Right forelimb (tissue), 1 donor: ENCODE measurements around the gene RNF220.

ENCODE experiments used
- DNase-seq: peaks from one replicate; pipeline ENCODE4 v3.0.0-alpha.2; 2018

Gene RNF220

DNA sequence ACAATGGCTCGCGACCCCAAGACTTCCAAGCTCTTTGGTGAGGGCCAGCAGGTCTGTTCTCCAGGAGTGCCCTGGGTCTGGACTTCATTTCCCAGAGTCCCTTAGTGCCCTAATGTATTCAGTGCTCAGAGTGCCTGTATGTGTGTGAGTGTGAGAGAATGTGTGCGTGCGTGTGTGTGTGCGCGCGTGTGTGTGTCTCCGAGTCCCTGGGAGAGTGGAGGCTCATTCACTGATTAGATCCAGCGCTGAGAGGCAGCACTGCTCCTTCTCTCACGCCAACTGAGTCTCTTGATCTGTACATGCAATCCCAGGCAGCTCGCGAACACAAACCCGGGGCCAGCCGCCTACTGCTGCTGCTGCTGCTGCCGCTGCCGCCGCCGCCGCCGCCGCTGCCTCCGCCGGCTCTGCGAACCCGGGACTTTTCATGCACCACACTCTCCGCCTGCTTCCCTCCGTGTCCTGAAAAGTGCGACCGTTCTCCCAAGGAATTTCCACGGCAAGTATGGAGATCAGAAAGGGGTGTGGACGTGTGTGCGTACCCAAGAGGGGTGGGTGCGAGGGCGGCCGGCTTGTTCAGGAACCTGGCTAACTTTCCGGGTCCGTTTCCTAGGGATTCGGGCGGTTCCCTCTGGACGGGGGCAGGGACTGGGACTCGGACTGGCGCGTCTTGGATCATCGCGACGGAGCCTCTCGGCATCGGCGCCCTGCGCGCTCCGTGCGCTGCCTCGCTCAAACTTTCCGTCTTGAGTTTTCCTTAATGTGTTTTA, at the start of gene RNF220:
Gene RNF220 (plus strand): TSS at position 225 of the 767 bp plus-strand sequence.
- peak; percentile 78 for DNase-seq

DNA sequence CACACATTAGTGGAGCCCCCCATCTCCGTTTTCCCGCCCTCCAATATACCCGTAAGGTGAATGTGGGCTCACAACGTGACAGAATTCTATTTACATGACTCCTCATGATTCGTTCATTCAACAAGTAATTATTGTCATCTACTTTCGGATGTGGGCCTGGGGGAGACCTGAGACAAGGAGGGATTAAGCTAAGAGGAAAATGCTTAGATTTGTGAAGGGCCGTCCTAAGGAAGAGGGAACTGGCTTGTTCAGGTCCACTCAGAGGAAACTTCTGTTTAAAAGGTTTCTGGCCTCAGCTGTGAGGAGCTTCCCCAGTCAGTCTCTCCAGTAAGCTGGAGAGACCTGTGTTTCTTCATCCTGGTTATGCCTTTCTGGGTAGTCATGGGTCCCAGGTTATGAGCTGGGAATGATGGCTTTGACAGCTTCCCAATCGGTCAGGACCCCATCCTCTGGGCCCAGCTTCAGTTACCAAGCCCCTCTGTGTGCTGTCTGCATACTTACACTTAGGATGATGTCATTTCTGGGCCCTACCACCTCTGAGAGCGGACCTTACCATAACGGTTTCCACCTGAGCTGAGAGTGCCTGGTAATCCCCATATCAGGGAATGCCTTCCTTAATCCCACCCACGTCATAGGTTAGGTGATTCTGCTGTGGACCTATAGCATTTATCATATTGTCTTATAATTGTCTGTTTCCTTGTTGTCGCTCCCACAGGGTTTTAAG, 49.3 kb upstream of the RNF220 start:
- DNase-seq: no peak

DNA sequence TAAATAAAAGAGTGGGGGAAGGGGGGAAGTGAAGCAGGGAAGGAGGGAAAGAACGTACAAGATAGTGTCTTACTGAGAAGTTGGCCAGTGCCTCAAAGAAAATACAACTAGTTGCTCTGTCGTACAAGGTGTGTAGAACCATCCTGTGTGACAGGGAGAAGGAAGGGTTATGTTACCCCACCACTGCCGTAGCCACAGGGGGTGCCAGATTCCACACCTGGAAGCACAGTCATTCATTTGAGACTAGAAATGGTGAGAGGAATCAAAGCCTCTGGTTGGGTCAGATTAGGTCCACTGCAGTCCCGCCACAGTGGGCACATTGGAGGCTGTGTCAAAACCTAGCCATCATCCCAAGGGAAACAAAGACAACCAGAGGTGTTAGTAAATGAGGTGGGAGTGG, 47.3 kb upstream of the RNF220 start:
- no peak for DNase-seq

DNA sequence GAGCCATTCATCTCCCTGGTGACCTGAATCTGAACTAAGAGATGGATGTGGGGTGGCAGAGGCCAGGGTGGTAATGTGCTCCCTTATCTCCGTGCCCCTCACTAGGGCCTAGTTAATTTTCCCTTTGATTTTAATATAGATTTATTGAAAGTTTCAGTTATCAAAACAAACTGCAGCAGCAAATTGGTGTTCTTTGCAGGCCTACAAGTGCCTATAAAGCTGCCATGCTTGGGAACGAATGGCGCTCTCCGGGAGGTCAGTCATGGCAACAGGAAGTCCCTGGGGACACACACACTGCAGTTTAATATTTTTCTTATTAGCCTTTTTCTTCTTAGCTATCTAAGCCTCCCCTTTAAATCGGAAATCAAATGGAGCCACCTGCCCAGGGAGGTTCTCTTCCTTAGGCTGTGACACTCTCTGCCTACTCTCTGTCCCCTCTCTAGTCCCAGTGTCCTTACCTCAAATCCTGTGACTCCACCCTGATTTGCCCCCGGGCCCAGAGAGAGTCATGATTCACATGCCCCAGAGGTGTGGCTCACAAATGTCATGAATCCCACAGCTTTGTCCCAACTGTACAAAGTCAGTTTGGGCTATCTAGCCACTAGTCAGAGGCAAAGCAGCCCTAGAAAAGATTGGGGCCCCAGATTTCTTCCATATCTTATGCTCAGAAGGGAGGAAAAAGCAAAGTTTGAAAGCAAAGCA, 45.7 kb upstream of the RNF220 start:
- DNase-seq: no peak

DNA sequence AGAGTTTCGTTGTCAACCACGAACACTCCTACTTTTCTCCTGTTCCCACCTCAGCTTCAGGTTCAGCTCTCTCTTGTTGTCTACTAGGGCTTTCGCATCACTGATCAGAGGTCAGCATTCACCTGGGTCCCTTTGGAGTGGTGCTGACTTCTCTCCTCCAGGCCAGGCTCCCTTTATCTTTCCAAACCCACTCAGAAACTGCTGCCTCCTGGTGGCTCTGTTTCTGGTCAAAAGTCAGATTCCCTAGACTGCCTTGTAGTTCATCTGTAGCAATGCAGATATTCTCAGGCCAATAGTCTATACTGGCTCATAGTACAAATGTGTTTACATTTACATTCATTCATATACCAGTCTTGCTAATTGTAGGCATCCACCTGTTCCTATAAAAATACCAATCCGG, 43.6 kb upstream of the RNF220 start:
- DNase-seq: no peak

DNA sequence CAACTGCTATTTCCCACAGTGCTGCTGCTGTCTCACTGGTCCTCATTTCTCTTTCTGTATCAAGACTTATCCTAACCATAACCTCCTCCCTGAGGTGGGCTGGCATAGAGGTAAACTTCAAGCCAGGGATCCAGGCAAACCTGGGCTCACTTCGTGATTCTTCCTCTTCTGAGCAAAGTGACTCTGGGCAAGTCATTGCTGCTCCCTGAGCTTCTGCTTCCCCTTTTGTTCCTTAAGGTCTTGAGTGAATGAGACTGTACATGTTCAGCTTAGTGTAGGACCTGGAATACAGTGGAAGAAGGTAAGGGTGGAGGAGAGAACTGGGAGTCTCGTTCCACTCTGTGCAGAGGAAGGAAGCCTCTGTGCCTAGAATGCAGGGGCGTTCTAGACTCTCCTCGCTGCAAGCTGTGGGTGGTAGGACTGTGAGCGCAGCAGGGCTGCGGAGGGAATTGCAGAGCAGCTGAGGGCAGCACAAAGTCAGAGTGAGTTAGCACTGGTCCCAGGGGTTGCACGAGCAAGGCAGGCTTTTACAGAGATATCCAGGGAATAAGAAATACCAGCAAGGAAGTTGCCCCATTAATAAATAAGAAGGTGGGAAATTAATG, 38.6 kb upstream of the RNF220 start:
- DNase-seq: no peak

DNA sequence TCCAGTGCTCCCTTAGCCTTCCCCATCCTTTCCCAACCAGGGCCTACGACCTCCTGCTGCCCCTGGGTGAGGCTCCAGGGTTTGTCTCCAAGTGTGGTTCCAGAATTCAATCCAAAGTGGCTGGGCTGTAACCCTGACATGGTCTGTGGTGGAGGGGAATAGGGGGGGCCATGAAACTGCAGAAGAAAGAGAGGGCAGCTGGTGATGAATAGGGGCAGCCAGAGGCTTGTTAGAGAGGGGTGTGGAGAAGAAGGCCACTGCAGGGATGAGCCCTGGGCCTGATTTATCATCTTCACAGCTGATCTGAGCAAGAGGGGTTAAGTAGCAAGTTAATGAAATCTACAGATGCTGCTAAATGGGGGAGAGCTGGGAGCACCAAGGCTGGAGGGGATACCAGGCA, 37.1 kb upstream of the RNF220 start:
- DNase-seq: no peak

DNA sequence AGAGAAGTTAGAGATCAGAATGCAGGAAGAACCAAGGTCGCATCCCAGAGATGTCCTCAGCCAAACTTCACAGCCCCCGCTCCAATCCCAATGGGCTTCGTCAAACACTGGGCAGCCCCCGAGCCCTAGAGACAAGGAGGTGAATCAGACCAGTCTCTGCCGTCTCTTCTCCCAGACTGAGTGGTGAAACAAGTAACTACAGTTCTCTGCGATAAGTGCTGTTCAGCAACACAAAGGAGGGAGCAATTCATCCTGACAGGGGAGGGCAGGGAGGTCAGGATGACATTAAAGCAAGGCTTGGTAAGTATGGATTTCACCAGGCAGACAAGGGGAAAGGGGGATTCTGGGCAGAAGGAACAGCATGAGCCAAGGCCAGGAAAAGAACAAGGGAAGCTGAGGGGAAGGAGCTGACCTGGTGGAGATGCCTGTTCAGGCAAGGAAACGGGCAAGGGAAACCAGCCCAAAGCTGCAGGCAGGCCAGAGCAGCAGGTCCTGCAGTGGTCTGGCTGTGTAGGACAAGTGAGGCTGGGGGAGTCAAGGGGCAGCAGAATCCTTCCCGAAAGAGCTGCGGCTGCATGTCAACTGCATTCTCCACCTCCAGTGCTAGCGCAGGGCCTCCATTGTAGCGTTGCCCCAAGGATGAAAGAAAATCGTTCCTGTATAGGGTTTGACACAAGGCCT, 36.4 kb upstream of the RNF220 start:
- no peak for DNase-seq

DNA sequence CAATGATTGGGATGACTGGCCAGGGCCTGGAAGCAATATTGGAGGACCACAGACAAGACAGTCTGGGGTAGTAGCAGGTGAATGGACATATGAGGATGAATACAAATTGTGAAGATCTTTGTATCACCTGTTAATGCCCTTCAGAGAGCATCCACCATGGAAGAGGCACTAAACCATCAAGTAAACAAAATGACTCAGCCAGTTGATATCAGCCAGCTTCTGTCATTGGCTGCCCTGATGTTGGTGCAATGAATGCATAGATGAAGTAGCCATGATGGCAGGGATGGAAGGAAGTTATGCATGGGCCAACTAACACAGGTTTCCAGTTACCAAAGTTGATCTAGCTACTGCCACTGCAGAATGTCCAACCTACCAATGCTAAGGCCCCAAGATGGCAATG, 33.8 kb upstream of the RNF220 start:
- DNase-seq: no peak

DNA sequence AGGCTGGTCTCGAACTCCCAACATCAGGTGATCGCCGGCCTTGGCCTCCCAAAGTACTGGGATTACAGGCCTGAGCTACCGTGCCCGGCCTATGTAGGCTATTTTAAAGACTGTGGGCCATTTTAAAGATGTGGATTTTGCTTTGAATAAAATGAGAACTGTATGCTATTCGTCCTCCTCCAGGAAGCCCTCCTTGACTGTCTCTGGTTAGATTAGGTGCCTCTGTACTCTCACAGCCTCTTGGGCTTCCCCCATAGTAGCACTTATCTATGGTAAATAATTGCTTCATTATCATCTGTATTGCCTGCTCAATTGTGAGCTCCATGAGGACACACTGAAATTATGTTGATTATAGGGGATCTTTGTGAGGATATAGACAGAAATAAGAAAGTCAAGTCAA, 29.5 kb upstream of the RNF220 start:
- no peak for DNase-seq

DNA sequence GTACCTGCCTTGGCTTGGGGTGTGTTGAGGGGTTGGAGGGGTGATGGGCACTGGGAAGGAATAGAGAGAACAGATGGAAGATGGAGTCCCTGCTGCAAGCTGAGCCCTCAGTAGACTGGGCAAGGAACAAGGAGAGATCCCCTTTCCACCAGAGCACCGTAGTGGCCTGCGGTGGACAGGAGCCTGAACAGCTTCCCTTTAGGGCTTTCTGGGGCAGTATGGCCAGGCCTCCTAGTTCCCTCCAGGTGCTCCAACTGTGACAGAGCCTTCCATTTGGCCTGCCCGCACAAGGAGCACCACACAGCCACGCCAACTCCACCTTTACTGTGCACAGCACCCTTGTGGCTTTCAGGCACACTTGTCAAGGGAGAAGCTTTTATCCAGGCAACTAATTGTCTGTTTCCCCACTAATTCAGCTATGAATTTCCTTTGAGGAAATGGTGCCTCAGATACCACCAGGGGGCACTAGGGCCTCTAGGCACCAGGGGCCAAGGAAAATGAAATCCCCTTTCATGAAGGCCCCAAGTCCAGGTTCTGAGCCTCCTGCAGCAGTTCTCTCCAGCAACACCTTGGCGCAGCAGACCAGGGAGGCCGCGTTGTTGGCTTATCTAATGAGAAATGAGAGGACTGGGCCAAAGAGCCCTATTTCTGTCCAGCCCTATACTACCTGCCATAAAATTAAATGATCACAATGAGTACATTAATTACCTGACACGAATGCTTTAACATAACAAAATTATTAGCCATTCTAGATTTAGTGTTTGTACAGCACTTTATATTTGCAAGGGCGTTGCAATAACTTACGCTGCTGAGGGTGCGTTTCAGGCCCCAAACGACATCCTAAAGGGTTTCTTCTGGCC, 26.9 kb upstream of the RNF220 start:
- DNase-seq: peak; percentile 56

DNA sequence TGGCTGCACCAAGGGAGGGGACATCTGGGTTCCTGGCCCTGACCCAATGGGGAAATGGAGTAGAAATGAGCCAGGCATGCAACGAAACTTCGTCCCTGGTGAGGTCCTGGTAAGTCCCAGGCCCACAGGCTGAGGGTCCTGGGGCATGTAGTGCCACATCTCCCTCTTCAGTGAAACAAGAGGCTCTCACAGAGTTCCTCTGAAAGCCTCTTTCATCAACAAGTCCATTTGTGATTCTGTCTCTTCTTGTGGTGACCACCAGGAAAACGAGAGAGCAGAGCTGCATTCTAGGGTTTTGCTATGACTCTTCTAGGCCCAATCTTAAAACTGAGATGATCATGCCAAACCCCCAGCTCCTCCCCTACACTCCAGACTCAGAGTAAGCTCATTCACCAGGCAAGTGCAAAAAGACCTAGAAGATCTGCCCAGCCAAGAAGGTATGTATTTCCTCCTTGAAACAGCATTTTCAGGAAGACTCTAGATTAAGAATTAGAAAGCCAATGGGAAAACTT, 24.3 kb upstream of the RNF220 start:
- DNase-seq: no peak

DNA sequence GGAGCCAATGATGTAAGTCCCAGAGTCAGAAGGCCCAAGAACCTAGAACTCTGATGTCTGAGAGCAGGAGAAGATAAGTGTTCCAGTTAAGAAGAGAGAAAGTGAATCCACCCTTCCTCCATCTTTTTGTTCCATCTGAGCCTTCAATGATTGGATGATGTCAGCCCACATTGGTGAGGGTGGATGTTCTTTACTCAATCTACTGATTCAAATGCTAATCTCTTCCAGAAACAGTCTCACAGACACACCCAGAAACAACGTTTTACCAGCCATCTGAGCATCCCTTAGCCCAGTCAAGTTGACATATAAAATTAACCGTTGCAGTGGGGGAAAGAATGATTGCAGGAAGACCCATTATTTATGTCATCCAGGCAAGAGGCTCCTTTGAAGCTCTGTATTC, 16.5 kb upstream of the RNF220 start:
- no peak for DNase-seq

DNA sequence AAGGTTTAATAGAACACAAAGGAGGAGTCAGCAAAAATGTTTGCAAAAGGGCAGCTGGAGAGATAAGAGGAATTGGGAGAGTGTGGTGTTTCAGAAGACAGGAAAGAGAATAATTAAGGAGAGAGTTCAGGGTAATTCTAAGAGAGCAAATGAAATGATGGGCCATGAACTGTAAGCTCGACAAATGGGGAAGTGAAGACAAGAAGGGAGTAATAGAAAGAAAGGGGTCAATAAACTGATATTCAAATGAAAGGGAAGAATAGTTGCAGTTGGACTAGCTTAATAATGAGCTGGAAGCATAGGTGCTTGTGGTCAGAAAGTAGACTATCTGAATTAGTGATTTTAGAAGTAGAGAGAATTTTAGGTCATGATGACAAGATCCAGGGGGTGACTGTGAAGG, 15.6 kb upstream of the RNF220 start:
- DNase-seq: no peak

DNA sequence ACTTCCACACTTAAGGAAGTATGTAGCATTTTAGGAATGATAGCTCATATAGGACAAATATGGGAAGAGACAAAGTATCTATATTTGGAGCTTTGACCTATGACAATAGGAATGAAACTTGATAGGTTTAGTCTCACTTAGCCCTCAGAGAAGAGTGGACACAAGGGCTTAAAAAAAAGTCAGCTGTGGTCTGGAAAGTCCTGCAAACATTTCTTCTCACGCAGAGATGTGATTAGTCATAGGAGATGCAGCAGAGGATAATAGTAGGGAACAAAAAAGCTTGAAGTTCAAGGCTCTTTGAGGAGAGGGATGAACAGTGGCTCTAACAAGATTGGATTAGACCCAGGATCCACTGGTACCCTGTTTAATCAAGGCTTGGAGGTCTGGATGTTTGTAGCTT, 14.8 kb upstream of the RNF220 start:
- DNase-seq: no peak

DNA sequence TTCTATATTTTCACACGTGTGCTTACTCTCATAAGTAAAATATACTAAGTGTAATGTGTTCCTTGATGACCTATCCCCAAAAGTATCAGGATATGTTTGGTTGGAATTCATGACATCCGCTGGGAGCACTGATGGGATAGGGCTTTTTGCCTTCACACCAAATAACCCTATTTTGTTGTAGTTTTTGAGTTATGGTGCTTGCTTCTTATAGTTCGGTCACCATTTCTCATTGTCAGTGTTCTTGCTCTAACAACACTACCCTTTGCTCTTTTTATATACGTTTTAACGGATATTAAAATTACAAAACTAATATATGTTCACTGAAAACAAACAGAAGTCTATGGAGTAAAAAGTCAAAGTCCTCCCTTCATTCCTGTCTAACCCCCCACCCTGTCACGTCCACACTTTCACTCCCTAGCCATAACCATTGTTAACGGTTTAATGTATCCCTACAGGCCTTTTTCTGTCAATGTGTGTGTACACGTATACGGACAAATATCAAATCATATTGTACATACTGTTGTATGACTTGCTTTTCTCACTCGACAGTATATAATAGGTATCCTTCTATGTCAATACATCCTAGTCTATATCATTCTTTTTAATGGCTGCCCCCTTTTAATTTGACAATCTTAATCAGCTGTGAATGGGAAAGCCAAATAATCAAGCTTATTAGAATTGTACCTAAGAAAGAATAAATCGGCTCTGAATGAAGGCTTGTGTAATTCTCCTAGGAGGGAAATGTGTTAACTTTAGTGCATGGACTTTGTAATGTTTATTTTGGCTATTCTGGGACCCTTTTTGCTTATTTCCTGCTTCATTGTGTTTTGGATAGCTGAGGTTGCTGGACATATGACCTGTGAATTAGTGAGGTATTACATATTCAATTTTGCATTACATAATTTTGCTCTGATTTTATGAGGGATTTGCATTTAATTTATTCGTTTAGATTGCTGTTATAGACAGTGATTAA, 3.5 kb upstream of the RNF220 start:
- no peak for DNase-seq

DNA sequence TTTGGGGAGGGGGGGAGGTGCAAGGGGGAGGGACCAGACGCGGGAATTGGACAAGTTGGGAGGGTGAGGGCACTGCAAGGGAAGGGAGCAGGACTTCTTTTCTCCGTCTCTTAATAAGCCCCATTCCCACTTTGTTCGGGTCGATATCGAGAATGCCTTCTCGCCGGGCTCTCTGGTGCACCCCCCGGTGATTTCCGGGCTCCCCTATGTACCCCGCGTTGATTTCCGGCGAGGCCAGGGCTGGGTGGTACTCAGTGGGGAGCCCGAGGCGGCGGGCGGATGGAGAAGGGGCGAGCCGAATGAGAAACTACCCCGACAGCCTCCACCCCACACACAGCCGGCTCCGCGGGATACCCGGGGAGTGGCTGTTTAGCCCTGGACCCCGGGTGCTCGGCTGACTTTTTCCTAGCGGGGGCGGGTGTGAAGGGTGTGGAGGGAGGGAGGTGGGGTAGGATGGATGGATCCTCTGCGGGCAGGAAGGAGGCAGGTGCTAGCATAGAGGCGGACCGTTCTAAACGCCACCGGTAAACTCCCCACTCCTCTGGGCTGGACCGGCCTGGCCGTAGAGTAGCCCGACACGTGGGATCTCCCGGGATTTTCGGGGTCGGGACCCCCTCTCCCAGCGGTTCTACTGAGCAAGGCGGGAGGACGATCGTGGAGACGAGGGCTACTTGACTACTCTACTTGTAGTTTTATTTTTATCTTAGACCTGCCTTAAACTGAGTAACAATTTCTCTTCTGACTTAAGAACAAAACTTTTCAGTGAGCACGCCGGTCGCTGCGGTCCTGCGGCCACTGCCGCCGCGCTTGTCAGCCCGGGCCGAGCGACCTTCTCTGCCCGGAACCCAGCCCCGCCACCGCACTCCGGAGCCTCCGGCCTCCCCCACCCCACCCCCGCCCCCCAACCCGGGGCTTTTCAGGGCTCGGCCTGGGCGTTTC, 1.0 kb downstream of the RNF220 start:
- DNase-seq: peak; percentile 52

DNA sequence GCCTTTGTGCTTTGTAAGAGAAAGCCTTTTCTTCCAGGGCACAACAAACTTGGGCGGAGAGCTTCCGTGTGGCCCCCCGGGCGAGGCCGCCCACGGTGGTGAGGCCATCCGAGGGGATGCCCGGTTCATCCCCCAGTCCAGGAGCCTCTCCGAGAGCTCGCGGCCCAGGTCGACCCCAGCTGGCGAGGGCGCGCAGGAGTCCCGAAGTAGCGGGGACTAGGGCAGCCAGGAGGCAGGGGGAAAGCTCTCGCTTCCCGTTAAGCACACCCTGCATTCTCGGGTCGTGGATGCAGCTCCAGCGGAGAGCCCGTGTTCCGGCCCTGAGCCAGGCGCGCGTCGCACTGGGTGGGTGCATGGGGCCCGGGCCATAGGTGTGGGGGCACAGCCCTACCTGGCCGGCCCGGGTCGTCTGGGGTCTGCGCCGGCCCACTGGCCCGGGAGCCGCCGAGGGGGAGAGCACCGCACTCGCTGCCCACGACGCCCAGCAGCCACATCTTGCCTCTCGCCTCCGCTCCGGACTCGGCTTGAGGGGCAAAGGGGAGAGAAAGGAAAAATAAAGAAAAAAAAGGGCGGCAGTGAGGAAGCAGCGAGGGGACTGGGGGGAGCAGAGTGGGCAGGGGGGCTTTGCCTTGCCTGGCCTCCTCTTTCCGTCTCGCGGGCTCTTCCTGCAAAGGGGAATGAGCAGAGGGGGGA, 1.8 kb downstream of the RNF220 start:
- peak; percentile 56 for DNase-seq
